GM04503 (cell line): Measurements from ENCODE around the gene GAS7.

Experiments used
- DNase-seq: peaks from one replicate; pipeline ENCODE4 v3.0.0-alpha.2; 2012; ENCODE audit warnings: low read depth

Gene GAS7

GRCh38 chr17:10171581-10171981 lies 26.8 kb downstream of the GAS7 start:
- no peak for DNase-seq

GRCh38 chr17:10171122-10171571 lies 27.3 kb downstream of the GAS7 start:
- DNase-seq: no peak

- DNase-seq: no peak
Measured at GRCh38 chr17:10170233-10170632, 28.2 kb downstream of the GAS7 start.

GRCh38 chr17:10169290-10169689 lies 29.1 kb downstream of the GAS7 start:
- no peak for DNase-seq

GRCh38 chr17:10166176-10166935 lies 32.0 kb downstream of the GAS7 start:
- no peak for DNase-seq

- DNase-seq: no peak
Measured at GRCh38 chr17:10162096-10162495, 36.3 kb downstream of the GAS7 start.

GRCh38 chr17:10161386-10161785 lies 37.0 kb downstream of the GAS7 start:
- no peak for DNase-seq

- DNase-seq: no peak
Measured at GRCh38 chr17:10156948-10157607, 41.3 kb downstream of the GAS7 start.

- no peak for DNase-seq
Measured at GRCh38 chr17:10156599-10156947, 41.8 kb downstream of the GAS7 start.

GRCh38 chr17:10156077-10156435 lies 42.4 kb downstream of the GAS7 start:
- no peak for DNase-seq

- no peak for DNase-seq
Measured at GRCh38 chr17:10155371-10156076, 42.9 kb downstream of the GAS7 start.

- no peak for DNase-seq
Measured at GRCh38 chr17:10151667-10152496, 46.5 kb downstream of the GAS7 start.

- no peak for DNase-seq
Measured at GRCh38 chr17:10149573-10150399, 48.6 kb downstream of the GAS7 start.

GRCh38 chr17:10147761-10148415 lies 50.5 kb downstream of the GAS7 start:
- DNase-seq: no peak

GRCh38 chr17:10147040-10147439 lies 51.4 kb downstream of the GAS7 start:
- DNase-seq: no peak

GRCh38 chr17:10144982-10145381 lies 53.4 kb downstream of the GAS7 start:
- no peak for DNase-seq

- DNase-seq: no peak
Measured at GRCh38 chr17:10144456-10144855, 54.0 kb downstream of the GAS7 start.

GRCh38 chr17:10141436-10141835 lies 57.0 kb downstream of the GAS7 start:
- no peak for DNase-seq

GRCh38 chr17:10139577-10139976 lies 58.8 kb downstream of the GAS7 start:
- DNase-seq: no peak

GRCh38 chr17:10136258-10136981 lies 62.0 kb downstream of the GAS7 start:
- no peak for DNase-seq
